ENCODE results near the gene CYS1.

DNA sequence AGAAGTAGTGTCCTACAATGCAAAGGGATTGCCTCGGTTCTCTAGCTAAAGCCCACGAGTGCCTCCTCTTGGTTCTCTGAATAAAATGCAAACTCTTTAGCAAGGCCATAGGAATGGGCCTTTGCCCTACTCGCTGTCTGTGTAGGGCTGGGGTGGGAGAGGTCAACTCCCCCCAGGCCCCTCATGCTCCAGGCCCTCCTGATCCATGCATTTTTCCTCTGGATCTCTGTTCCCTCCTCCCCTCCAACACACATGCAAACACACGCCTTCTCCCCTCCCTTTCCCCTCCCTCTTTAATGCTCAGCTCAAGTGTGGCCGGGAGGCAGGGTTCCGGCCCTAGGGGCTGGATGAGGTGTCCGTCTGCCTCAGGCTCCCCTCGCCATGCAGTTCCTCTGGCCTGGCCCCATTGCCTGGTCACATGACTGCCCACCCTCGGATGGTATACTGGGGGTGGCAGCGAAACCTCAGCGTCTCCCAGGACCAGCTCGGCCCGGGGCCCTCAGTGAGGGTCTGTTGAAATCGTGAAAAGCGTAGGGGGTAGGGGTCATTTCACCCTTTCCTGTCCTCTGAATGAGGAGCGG, 51.7 kb downstream of the CYS1 start:
- TF ChIP-seq, protein P1, sequence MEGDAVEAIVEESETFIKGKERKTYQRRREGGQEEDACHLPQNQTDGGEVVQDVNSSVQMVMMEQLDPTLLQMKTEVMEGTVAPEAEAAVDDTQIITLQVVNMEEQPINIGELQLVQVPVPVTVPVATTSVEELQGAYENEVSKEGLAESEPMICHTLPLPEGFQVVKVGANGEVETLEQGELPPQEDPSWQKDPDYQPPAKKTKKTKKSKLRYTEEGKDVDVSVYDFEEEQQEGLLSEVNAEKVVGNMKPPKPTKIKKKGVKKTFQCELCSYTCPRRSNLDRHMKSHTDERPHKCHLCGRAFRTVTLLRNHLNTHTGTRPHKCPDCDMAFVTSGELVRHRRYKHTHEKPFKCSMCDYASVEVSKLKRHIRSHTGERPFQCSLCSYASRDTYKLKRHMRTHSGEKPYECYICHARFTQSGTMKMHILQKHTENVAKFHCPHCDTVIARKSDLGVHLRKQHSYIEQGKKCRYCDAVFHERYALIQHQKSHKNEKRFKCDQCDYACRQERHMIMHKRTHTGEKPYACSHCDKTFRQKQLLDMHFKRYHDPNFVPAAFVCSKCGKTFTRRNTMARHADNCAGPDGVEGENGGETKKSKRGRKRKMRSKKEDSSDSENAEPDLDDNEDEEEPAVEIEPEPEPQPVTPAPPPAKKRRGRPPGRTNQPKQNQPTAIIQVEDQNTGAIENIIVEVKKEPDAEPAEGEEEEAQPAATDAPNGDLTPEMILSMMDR (IDR thresholded peaks at IDR 0.05), result peak in 4 of 12 donors; percentile 12 to 29 (median 20)
- no peak for TF ChIP-seq POLR2A (IDR thresholded peaks at IDR 0.05)
